Measurements from ENCODE around the gene SKAP2. TPM values are rescaled to one million over a fixed set of nuclear protein-coding genes. Genes with fewer than 3 reads are reported as not detected.

SKAP2 gene
- total and polyA plus RNA-seq, 2 of the 4 experiments (the other 2 are of a cell fraction) = 5.7 to 7.4 TPM

GRCh38 chr7:26656735-26657134, 207.7 kb downstream of the SKAP2 start:
- Histone ChIP-seq H4K91ac (ENCODE audit: insufficient read depth, low read depth, low read length) (no peak overlapping the region), H4K5ac (ENCODE audit: low read depth, low read length) (no peak overlapping the region), H2BK120ac (ENCODE audit: low read depth, low read length) (no peak overlapping the region), H4K8ac (ENCODE audit: low read depth in 2 of 2, low read length in 2 of 2) (no peak overlapping the region), H3K56ac (ENCODE audit: extremely low read depth, insufficient read depth, low read length) (no peak overlapping the region), H2AK5ac (ENCODE audit: low read depth, low read length) (no peak overlapping the region), H3K9me3 (ENCODE audit: control insufficient read depth, insufficient read depth, low read length) (no peaks in the 10 kb centered on the region), H2BK15ac (ENCODE audit: low read depth, low read length) (no peak overlapping the region), H3K9me1 (ENCODE audit: insufficient read depth, low read length) (peaks cover 2% of the 10 kb centered on the region; the same call in 1 of the 2 replicates), H3K14ac (replicated peaks; ENCODE audit: low read depth, low read length) (no peak overlapping the region), H3K79me1 (ENCODE audit: low read depth in 1 of 2, low read length in 2 of 2) (no peaks in the 10 kb centered on the region), H3K4ac (ENCODE audit: low read depth, low read length) (no peak overlapping the region), H3K27me3 (ENCODE audit: control insufficient read depth, insufficient read depth, low read length) (peaks cover 2% of the 10 kb centered on the region), H3K18ac (ENCODE audit: low read depth, low read length) (no peak overlapping the region), H2BK20ac (ENCODE audit: low read depth, low read length) (no peak overlapping the region), H3K36me3 (ENCODE audit: control insufficient read depth, insufficient read depth, low read length) (no peaks in the 10 kb centered on the region), H4K20me1 (ENCODE audit: insufficient read depth, low read length) (no peaks in the 10 kb centered on the region), H3K27ac (ENCODE audit: insufficient read depth, low read length) (no peak overlapping the region), H2AFZ (replicated peaks; ENCODE audit: low read length, poor library complexity) (no peak overlapping the region), H3K23ac (ENCODE audit: low read depth, low read length) (no peak overlapping the region), H3K4me3 (ENCODE audit: insufficient read depth, low read depth, low read length) (no peak overlapping the region), H3K4me1 (ENCODE audit: control insufficient read depth, insufficient read depth, low read length) (no peaks in the 10 kb centered on the region), H3K4me2 (ENCODE audit: low read depth, low read length) (no peak overlapping the region), H2AK9ac (replicated peaks; ENCODE audit: low read depth, low read length, poor library complexity) (no peak overlapping the region), H2BK5ac (ENCODE audit: low read depth, low read length, poor library complexity, severe bottlenecking) (no peak overlapping the region), H3K9ac (ENCODE audit: low read depth, low read length) (no peak overlapping the region)
- WGBS, 2 experiments (ENCODE audit: extremely low coverage in 2 of 2, insufficient read length in 1 of 2) = no CpG with 5 or more reads among the region's 4 CpGs
- POLR2A ChIA-PET (ENCODE audit: unreplicated experiment) = no interaction called here
- BruUV-seq (replicated peaks) = no TSS peak
- dilution Hi-C loops (cut with HindIII; ENCODE audit: low sequenced_read_pairs, unreplicated experiment) = no loop called here
- DNase-seq (no peak), ATAC-seq (ENCODE audit: low read depth) (no peak)
- TF ChIP-seq MAZ (IDR thresholded peaks at IDR 0.05; ENCODE audit: borderline replicate concordance, low read depth, low read length) = no peak
- no peak for TF ChIP-seq RAD21 (IDR thresholded peaks at IDR 0.05; ENCODE audit: low read length)
- no peak for TF ChIP-seq CEBPB (IDR thresholded peaks at IDR 0.05; ENCODE audit: low read depth, low read length)
- no peak for TF ChIP-seq MAFK (IDR thresholded peaks at IDR 0.05; ENCODE audit: low read depth, low read length)
- no peak for TF ChIP-seq RFX5 (IDR thresholded peaks at IDR 0.05; ENCODE audit: low read depth, low read length)
- no peak for TF ChIP-seq NFE2L2 (IDR thresholded peaks at IDR 0.05; ENCODE audit: low read depth, low read length)
- TF ChIP-seq MXI1 (IDR thresholded peaks at IDR 0.05; ENCODE audit: borderline replicate concordance, low read depth, low read length) = no peak
- no peak for TF ChIP-seq SMC3 (IDR thresholded peaks at IDR 0.05; ENCODE audit: low read depth, low read length)
- TF ChIP-seq POLR2A (IDR thresholded peaks at IDR 0.05; ENCODE audit: low read depth, low read length) = no peak
- no peak for TF ChIP-seq FOS (IDR thresholded peaks at IDR 0.05; ENCODE audit: low read depth, low read length)
- no peak for TF ChIP-seq RCOR1 (IDR thresholded peaks at IDR 0.05; ENCODE audit: insufficient replicate concordance, low read length)
- TF ChIP-seq USF2 (IDR thresholded peaks at IDR 0.05; ENCODE audit: low read depth, low read length) = no peak
- no peak for TF ChIP-seq ELK1 (IDR thresholded peaks at IDR 0.05; ENCODE audit: borderline replicate concordance, low read depth, low read length)
- in situ Hi-C loops (cut with MboI; ENCODE audit: low sequenced_read_pairs) = loop anchor here (10.0 to 25.0 kb wide), 3 partner anchors 292 to 569 kb away; partner anchors contain the start of genes CBX3 and HNRNPA2B1
- intact Hi-C loops (cut with micrococcal nuclease) = no loop called here
- CTCF ChIA-PET = interaction anchor here (1.5 to 1.7 kb wide), 2 partner anchors 291 to 764 kb away, joined by 4 read pairs; no protein-coding TSS in a partner anchor
